HG03108 (cell line): ENCODE measurements around the gene OR11H12.
"Not testable (repeated sequence)": the region's sequence is repeated elsewhere in the genome, so short reads cannot be mapped to it uniquely, and the experiment has no call there.

Source experiments
- ATAC-seq: cut with Tn5 transposase; IDR thresholded peaks from one replicate; pipeline ENCODE4 v1.9.1; 2021; ENCODE audit warnings: moderate library complexity; ENCODE audit not compliant: unreplicated experiment

Gene OR11H12

GRCh38 chr14:18600817-18601216, at the start of gene OR11H12:
Gene OR11H12 (plus strand): TSS chr14:18601117. CDS start chr14:18601117, 0 bp downstream.
- ATAC-seq, result not testable (repeated sequence)

GRCh38 chr14:18582908-18583307, 18.0 kb upstream of the OR11H12 start:
- ATAC-seq, result not testable (repeated sequence)

GRCh38 chr14:18626610-18627213, 25.8 kb downstream of the OR11H12 start:
- ATAC-seq, result not testable (repeated sequence)

- not testable (repeated sequence) for ATAC-seq
Observed at GRCh38 chr14:18636066-18636465, 35.1 kb downstream of the OR11H12 start.

GRCh38 chr14:18638032-18638431, 37.1 kb downstream of the OR11H12 start:
- ATAC-seq, result not testable (repeated sequence)

GRCh38 chr14:18638785-18639184, 37.9 kb downstream of the OR11H12 start:
- not testable (repeated sequence) for ATAC-seq

- ATAC-seq, result not testable (repeated sequence)
Observed at GRCh38 chr14:18646075-18646730, 45.3 kb downstream of the OR11H12 start.
